ENCODE results near the gene DUS3L.

DUS3L gene

DNA sequence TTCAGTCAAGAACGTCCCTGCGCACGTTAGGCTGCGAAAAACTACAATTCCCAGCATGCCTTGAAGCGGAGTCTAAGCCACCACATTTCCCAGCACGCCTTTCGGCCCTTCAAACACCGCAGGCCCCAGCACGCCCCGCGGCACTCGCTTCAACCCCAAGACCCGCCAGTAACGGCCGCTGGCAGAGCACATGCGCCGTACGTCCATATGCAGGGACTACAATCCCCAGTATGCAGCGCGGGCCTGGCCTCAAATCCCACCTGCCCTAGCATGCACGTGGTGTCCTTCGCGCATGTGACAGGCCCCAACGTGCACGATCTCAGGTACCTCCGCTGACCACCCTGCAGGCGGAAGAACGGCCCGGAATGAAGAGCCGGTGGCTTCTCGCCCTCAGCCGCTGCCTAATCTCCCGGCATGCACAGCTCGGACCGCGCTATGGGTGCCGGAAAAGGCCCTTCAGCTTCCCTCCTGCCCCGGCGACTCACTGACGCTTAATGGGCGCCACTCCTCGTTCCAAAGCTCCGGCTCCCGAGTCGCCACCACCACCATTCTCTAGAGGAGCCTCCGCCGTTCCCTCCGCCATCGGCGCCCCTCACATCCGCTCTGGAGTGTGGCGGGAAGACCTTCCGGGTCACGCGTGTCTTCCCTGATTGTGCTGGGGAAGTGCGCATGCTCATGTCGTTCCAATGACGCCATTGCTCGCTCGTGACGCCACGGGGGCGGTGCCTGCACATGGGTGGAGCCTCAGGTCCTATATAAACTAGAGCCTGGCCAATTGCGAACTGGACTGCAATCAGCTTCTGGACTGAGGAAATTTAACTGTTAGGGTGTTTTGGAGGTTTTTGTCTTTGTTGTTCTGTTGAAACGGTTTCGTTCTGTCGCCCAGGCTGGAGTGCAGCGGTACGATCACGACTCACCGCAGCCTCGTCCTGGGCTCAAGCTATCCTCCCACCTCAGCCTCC, at the start of gene DUS3L:
DUS3L (minus strand) TSS at position 605 of the 962 bp plus-strand sequence; CDS start at position 583, 22 bp downstream.
- peak; percentile 88 to 97 for DNase-seq

GRCh38 chr19:5839065-5840017, 48.4 kb upstream of the DUS3L start, which contains the start of gene FUT6:
Gene FUT6, minus strand, starts transcription at chr19:5839702. Its CDS starts 7,135 bp downstream, at chr19:5832567.
- DNase-seq: no peak

DNA sequence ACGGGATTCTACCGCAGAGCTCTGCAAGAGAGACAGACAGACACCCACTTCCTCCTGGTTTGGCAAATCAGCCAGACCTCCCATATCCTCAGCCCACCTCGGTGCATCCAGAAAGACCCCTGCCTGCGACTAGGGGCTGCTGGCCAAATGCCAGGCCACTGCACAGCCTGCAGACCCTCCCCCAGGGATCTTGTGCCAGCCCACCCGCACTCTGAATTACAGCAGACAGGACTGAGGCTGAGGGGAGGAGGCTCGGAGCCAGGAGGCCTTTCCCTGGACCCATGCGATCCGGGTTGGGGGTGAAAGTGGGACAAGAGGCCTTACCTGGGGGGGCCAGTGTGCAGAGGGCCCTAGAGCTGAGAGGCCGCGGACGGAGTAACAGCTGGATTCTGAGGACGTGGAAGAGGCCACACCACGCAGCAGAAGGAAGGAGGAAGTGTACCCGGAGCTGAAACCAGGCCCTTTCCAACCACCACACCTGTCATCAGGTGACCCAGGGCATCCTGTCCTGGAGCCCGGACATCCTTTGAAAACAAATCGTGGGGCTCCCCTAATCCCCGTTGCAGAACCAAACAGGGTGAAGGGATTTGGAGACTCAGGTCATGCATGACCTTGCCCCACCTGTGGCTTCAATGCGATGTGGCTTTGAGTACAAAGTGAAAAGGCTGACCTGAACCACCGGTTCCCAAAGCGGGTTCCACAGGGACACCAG, 47.5 kb upstream of the DUS3L start:
- no peak for DNase-seq

DNA sequence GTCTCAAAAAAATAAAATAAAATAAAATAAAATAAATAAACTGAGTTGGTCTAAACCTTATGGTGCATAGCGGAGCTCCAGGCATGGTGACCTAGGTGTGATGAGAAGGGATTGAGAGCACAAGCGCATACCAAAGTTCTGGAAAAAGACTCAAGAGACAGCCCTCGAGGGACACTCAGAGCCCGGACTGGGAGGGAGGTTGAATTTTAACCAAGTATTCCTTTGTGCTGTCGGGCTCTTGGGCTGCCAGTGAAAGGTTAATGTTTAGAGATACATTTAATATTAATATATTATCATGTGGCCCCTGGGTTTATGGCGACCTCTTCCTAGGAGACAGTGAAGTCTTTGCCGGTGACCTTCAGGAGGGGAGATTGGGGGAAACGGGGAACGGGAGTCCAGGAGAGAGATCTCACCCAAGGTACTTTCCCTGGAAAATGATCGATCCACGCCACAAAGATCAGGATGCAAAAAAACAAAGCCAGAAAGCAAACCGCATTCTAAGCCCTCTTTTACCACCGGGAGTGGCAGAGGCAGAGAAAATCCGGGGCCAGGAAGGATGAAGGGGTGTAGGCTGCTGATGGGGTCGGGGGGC, 46.9 kb upstream of the DUS3L start:
- DNase-seq: no peak

DNA sequence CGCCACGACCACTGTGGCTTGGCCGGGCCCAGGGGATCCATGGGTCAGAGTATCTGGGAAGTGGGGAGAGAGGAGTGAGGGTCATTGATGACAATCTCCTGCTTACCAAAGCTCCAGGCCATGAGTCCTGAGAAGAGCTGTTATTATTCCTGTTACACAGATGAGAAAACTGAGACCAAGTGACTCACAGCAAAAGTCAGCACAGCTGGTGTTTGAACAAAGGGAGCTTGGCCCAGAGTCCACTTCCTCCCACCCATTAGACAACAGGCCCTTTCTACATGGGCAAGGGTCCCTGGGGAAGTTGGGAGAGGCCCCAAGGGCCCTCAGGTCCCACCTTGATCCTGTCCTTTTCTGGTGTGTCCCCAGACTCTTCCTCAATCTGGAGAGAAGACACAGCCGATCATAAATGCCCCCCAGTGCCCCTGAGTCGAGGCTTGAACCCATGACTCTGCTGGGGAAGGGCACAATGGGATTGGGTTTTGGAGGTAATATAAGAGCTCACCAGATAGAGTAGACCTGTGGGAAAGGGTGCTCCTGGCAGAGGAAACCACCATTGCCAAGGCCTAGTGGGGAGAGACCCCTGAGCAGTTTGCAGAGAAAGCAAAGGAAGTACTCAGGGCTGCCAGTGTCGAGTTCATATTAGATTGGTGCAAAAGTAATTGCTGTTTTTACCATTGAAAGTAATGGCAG, 41.7 kb upstream of the DUS3L start:
- DNase-seq: no peak

DNA sequence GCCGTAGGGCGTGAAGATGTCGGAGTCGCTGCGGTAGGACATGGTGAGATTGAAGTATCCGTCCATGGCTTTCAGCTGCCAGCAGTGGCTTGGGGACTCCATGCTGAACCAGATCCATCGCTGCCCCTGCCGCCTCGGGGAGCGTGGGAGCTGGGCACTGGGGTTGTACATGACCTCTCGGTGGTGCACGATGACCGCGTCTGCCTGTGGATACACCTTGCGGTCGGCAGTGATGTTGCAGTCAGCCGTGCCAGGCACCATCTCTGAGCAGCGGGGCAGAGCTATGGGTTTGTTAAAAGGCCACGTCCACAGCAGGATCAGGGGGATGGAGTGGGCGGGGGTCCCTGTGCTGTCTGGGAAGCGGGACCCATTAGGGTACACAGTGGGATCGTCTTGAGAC, 41.1 kb upstream of the DUS3L start:
- no peak for DNase-seq

GRCh38 chr19:5831159-5831558, 40.2 kb upstream of the DUS3L start:
- DNase-seq: no peak

DNA sequence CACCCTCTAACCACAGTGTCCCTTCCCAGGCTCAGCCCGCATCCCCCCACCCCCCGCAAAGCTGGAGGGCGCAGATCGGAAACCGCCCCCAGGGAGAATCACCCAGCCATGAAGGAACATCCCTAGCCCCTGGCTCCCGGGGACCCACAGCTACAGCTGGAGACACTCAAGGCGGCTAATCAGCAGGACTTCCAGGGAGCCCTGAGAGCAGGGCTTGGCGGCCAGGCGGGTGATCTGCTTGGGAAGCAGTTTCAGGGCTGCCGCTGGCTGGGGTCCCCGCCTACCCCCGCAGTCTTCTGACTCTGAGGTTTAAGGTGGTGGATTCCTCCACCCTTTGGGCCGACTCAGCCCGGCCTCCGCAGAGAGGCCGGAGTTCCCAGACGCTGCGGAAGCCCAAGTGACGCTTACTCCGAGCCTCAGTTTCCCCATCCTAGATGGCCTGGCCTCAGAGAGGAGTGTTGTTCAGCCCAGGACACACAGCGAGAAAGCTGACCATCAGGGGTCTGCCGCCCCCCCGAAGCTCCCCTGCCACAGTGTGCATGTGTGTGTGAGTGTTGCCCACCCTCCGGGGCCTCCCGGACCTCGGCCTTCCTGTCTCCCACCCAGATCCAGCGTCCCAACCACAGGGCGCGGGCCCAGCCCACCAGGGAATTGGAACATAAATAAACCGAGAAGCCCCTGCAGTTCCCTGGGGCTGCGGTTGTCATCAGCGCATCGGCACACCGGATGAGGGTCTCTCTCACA, 38.8 kb upstream of the DUS3L start:
- DNase-seq: no peak

DNA sequence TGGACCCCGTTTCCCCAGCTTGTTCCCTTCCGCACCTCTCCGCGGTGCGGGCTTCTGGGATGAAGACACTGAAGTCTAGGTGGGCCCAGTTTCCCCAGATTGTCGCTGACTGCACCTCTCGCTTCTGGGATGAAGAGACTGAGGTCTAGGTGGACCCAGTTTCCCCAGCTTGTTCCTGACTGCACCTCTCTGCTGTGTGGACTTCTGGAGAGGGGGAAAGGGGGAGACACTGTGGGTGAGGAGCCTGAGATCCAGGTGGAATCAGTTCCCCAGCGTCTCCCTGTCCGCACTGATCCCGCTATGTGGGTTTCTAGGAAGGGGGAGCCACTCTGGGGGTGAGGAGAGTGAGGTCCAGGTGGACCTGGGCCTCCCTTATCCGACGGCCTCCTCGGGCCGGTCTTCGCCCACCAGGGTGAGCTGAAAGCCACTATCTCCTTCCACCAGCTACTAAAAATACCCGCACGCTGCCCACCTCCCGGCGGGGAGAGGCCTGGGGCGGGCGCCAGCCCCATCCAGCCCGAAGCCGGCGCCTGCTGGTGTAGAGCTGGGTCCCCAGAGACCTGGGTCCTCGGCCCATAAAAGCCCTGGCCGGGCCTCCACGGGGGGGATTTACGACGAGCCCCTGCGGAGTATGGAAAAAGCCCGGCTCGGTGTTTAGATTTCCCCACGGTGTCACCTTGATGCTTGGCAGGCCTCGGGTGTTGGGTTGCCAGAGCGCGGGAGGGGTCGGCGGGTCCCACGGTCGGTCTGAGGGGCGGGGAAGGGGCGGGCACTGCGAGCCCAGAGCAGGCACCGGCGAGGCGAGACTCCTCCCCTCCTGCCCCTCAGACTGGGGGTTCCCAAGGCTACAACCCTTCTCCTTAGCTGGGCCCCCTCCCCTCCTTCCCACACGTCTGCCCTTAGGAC, 38.0 kb upstream of the DUS3L start:
- peak in 1 of 2 experiments; percentile 27 for DNase-seq

DNA sequence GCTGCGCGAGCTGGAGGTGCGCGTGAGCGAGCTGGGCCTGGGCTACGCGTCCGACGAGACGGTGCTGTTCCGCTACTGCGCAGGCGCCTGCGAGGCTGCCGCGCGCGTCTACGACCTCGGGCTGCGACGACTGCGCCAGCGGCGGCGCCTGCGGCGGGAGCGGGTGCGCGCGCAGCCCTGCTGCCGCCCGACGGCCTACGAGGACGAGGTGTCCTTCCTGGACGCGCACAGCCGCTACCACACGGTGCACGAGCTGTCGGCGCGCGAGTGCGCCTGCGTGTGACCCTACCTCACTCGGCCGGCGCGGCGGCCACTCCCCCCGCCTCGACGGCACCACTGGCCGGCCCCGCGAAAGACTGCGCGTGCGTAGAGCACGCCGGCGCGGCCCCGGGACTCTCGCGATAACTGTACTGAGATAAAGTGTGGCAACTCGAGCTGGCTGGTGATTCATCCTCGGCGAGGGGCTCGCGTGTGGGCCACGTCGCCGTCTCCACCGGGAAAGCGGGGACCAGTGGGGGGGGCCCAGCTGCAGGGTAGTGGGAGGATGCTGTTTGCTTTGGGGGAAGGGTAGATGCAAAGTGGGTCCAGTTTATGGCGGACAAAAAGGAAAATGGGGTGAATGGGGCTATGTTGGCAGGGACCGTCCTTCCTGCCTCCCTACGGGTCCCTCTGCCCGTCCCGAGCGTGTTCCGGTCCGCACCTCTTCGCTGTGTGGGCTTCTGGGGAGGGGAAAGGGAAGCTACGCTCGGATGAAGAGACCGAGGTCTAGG, 37.1 kb upstream of the DUS3L start:
- peak; percentile 89 to 91 for DNase-seq

GRCh38 chr19:5827342-5827890, 36.5 kb upstream of the DUS3L start:
- DNase-seq: no peak

DNA sequence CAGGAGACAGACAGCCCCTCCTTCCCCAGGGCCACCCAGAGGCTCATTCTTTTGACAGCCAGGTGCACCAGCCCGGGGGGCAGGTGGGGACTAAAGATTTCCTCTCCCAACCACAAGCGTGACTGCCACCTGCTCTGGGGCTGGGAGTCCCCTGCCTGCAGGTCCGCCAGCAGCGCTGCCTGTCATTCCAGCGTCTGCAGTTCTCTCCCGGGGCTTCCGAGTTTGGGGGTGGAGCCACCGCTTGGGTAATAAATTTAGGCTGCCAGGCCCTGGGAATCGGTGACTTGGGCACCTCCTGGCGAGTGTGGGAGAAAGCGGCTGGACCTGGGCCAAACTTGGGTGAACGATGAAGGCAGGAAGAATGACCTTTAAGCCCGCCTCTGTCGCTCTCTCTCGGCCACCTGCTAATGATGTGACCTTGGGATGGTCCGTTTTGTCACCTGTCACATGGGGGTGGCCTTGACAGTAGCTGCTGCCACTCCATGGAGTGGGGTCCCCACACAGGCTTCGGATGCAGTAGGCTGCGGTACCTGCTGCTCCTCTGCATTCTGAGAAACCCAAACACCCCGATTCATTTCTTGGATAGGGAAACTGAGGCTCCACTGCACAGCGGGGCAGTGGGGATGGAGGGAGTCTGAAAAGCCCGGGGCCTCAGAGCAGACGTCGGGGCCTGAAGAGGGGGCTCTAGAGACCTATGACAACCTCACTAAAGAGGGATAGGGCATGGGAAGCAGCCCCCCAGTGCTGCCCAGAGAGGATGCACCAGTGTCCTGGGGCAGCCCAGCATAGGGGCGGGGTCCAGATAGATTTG, 35.8 kb upstream of the DUS3L start:
- peak; percentile 51 to 72 for DNase-seq

GRCh38 chr19:5825178-5825577, 34.2 kb upstream of the DUS3L start:
- no peak for DNase-seq

- DNase-seq: no peak
These were observed 33.8 kb upstream of the DUS3L start for GRCh38 chr19:5824751-5825150.

DNA sequence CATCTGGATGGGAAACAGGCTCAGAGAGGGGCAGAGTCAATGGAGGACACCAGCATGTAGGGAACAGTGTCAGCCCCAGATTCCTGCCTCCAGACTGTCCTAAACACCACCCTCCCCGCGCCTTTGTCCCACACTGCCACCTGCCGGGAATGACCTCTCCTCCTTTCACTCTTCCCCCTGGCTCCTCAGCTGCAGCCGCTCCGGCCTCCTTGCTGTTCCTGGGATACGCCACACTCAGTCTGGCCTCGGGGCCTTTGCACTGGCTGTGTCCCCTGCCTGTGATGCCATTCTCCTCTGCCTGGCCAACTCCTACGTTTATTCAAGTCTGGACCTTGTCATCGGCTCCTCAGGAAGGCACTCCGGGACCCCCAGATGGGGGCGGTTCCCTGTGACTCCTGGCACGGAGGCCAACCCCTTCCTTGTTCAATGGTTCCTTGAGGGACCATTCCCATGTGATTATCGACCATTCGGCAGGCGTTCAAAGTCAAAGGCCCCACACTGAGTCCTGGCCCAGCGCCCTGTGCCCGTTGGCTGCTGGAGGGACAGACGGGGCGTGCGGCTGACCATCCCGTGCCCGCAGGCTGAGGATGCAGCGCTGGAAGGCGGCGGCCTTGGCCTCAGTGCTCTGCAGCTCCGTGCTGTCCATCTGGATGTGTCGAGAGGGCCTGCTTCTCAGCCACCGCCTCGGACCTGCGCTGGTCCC, 32.8 kb upstream of the DUS3L start:
- DNase-seq: peak in 1 of 2 experiments; percentile 37

GRCh38 chr19:5822181-5822844, 31.4 kb upstream of the DUS3L start:
- DNase-seq: no peak
